Measurements from ENCODE around the gene TTC7B. TPM values are rescaled to one million over a fixed set of nuclear protein-coding genes. Genes with fewer than 3 reads are reported as not detected.

Gene TTC7B
- total RNA-seq, 2 experiments from 2014 or later = 8.8 to 9.5 TPM

DNA sequence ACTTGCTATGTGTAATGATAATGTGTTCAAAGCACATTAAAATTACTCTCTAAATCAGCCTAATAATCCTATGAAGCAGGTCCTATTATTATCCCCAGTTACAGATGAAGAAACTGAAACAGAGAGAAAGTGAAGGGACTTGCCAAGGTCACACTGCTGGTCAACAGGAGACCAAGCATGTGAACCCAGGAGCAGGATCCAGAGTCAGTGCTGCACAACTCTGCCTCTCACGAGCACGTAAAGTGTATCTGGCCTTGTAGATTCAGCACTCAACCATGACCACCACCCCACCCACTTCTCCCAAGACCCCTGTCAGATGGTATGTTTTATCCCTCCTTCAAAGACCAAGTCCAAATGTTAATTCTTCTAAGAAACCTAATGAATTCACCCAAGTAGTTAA is 100.7 kb downstream of the TTC7B start:
- CTCF ChIA-PET = no interaction called here

DNA sequence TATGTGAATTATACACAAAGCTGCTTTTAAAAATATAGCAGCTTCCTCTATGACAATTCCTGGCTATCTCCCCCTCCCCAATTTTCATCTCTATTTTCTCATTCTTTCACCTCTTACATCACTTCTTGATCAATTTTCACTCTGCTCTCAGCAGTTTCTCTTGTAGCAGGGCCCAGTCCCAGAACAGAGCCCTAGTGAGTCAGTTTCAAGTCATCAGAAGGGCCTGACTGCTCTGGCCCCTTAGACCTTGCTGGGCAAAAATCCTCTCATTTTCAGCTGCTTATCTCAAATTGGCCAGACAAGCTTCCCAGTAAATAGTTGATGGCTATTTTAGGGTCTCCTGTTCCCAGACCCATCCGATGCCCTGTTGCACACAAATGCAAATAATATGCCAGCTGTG is 101.4 kb downstream of the TTC7B start:
- Mint-ChIP-seq H3K9me3 (no peaks in the 10 kb centered on the region), H3K4me1 (no peaks in the 10 kb centered on the region), H3K27me3 (peaks cover 4% of the 10 kb centered on the region), H3K36me3 (ENCODE audit: low read depth) (no peaks in the 10 kb centered on the region), H3K27ac (no peak overlapping the region), H3K4me3 (no peak overlapping the region)
- ChIA-PET CTCF (no interaction called here), POLR2A (interaction anchor here (0.8 kb wide), 1 partner anchor 462 kb away, joined by 3 read pairs; no protein-coding TSS in a partner anchor)
- no peak for DNase-seq

More for the DNA sequence above, 100.7 kb downstream of the TTC7B start:
- H3K27ac Mint-ChIP-seq = no peak overlapping the region
- H3K4me1 Mint-ChIP-seq = no peaks in the 10 kb centered on the region
- no peaks in the 10 kb centered on the region for H3K36me3 Mint-ChIP-seq (ENCODE audit: low read depth)
- no peak for DNase-seq
- POLR2A ChIA-PET = interaction anchor here (0.8 kb wide), 1 partner anchor 461 kb away, joined by 3 read pairs; no protein-coding TSS in a partner anchor
- no peak overlapping the region for H3K4me3 Mint-ChIP-seq
- no peaks in the 10 kb centered on the region for H3K9me3 Mint-ChIP-seq
- peaks cover 5% of the 10 kb centered on the region for H3K27me3 Mint-ChIP-seq

DNA sequence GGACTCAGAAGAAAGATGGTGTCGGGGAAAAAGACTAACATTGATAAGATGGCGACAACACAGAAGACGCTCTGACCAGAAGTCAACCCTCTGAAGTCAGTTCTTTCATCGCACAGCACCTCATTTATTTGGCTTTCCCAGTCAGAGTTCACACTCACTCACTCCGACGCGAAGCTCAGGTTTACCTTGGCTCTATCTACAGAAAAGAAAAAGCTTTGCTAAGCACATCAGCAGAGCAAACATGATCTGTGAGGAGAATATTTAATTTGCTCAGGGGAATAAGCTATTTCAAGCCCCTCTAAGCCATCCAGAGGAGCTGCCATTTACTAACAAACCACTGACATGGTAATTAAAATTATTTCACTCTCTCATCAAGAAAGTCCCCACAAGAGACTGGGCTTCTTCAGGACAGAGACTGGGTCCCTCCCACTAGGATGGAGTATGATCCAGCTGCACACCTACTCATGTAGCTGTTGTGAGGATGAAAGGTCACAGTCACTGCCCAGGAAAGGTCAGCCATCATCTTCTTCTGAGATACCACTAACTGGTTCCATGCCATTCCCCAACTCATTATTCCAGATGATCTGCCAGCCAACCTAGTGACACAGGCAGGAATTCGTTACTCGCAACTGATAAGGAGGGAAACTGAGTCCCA is 111.4 kb downstream of the TTC7B start:
- POLR2A ChIA-PET = no interaction called here
- H3K36me3 Mint-ChIP-seq (ENCODE audit: low read depth) = no peaks in the 10 kb centered on the region
- CTCF ChIA-PET = no interaction called here
- H3K27me3 Mint-ChIP-seq = no peaks in the 10 kb centered on the region
- no peak overlapping the region for H3K4me3 Mint-ChIP-seq
- no peaks in the 10 kb centered on the region for H3K9me3 Mint-ChIP-seq
- peaks cover 8% of the 10 kb centered on the region for H3K4me1 Mint-ChIP-seq
- H3K27ac Mint-ChIP-seq = no peak overlapping the region
- DNase-seq = no peak

DNA sequence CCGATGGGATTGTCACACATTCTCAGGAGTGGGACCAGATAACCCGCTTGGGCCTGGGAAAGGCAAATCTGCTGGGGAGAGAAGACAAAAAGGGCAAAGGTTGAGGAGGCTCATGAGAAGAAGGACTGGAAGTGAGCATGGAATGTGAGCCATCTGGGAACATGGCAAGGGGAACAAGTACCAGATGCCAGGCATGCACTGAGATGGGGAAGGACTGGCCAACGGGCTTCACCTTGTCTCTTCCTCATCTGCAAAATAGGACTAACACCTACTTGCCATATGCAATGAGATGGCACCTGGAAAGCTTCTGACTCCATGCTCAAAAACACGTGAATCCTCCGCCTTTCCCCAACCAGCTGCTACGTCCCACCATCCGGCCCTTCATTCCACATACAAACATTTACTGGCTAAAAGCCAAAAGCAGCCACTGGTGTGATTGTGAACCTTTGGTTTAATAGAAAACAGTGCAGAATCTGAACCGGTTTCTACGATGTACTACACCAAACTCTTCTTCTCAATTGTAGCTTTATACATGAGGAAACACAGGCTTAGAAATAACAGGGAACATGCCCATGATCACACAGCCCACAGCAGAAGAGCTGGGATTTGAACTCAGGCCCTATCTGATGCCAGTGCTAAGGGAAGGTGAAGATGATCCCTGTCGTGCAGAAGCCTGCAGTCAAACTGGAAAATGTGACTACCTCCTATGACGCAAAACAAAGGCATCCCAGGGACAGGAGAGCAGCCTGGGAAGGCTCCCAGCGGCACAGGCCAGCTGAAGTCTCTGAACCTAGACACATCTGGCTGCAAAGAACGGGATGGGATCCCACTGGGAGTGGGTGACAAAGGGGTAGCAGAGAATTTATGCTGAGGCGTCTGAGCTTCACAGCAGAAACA is 112.1 kb downstream of the TTC7B start:
- no peak for DNase-seq
- ChIA-PET CTCF (no interaction called here), POLR2A (no interaction called here)
- Mint-ChIP-seq H3K9me3 (no peaks in the 10 kb centered on the region), H3K27ac (no peak overlapping the region), H3K4me3 (no peak overlapping the region), H3K4me1 (peaks cover 8% of the 10 kb centered on the region), H3K27me3 (no peaks in the 10 kb centered on the region), H3K36me3 (ENCODE audit: low read depth) (no peaks in the 10 kb centered on the region)

DNA sequence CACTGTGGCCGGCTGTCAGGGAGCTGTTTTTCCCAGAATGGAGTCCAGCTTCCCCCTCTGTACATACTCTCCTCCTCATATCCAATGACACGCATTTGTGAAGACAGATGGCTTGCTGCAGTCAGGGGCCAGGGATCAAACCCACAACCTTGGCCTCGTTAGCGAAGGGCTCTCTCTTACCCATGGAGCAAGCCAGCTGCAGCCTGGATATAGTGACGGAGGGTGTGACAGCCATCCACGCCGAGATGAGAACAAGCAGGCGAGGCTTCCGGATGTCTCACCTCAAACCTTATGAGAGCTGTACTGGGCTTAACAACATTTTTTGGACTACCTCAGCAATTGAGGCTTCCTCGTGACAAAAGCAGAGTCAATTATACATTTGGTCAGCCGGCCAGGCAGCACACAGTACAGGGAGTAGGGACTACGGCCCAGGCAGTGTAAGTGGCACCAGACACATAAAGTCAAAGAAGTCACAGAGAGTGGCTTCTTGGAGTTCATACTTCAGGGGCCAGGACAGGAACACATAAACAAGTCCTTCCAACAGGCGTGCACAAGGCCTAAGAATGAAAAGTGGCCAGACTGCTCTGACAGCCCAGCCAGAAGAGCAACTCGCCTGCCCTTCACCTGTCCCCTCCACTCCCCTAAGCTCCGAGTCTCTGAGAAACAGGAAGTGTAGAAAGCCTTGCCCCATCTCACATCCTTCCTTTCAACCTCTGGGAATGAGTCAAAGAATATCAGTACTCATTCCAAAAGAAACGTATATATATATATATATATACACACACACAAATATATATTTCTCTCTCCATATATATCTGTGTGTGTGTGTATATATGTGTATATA is 115.1 kb downstream of the TTC7B start:
- H3K4me3 Mint-ChIP-seq = no peak overlapping the region
- no peak for DNase-seq
- POLR2A ChIA-PET = no interaction called here
- CTCF ChIA-PET = interaction anchor here (0.7 kb wide), 1 partner anchor 358 kb away, joined by 3 read pairs; no protein-coding TSS in a partner anchor
- H3K36me3 Mint-ChIP-seq (ENCODE audit: low read depth) = no peaks in the 10 kb centered on the region
- peaks cover 8% of the 10 kb centered on the region for H3K4me1 Mint-ChIP-seq
- no peak overlapping the region for H3K27ac Mint-ChIP-seq
- H3K9me3 Mint-ChIP-seq = no peaks in the 10 kb centered on the region
- H3K27me3 Mint-ChIP-seq = no peaks in the 10 kb centered on the region

DNA sequence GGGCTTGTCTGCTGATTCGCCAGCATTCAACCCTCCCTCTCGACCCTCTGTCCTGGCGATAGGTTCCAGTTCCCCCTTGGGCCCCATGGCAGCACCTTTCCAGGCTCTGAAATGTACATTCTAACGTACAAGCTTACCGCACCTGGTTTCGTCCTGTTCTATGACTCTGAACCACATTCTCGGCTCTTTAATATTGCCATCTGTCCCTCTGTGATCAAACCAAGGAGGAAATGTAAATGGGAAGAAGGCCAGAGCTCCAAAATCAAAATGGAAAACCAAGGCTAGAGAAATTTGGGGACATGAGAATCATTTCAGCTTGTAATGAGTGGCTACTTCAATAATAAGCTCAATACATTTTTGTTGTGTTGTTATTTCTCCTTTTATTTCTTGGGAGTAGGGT is 117.2 kb downstream of the TTC7B start:
- CTCF ChIA-PET = interaction anchor here (0.8 to 3.5 kb wide), 3 partner anchors 10 to 299 kb away, joined by 3 to 25 read pairs (median 5); no protein-coding TSS in a partner anchor
- no peaks in the 10 kb centered on the region for H3K36me3 Mint-ChIP-seq (ENCODE audit: low read depth)
- no peaks in the 10 kb centered on the region for H3K9me3 Mint-ChIP-seq
- no peak overlapping the region for H3K4me3 Mint-ChIP-seq
- no peaks in the 10 kb centered on the region for H3K27me3 Mint-ChIP-seq
- POLR2A ChIA-PET = interaction anchor here (1.4 kb wide), 1 partner anchor 299 kb away, joined by 4 read pairs; no protein-coding TSS in a partner anchor
- H3K27ac Mint-ChIP-seq = no peak overlapping the region
- no peak for DNase-seq
- H3K4me1 Mint-ChIP-seq = peaks cover 8% of the 10 kb centered on the region

DNA sequence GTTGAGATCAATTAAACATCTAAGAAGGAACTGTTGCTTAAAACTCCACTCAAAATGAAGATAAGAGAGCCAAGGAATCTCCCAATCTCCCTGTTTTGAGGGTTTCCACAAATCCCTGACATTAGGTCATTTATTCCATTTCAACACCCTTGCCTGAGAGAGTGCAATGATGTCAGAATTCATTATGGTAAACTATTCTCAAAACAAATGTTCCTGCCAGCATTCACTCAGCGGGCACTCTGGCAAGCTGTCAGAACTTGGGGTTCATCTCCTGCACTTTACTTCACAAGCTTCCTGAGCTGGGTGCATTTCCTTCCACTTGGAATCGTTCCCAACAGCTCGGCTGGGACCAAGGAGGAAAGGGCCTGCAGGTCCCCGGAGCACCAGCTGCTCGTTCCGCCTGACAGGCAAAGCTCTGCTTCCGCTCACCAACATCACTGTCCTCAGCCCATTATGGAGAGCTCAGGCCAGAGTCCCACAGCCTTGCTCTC is 117.8 kb downstream of the TTC7B start:
- DNase-seq = no peak
- Mint-ChIP-seq H3K4me3 (no peak overlapping the region), H3K9me3 (no peaks in the 10 kb centered on the region), H3K36me3 (ENCODE audit: low read depth) (no peaks in the 10 kb centered on the region), H3K27me3 (no peaks in the 10 kb centered on the region), H3K27ac (no peak overlapping the region), H3K4me1 (peaks cover 8% of the 10 kb centered on the region)
- POLR2A ChIA-PET = interaction anchor here (1.4 kb wide), 1 partner anchor 299 kb away, joined by 4 read pairs; no protein-coding TSS in a partner anchor
- CTCF ChIA-PET = interaction anchor here (1.2 to 3.5 kb wide), 4 partner anchors 8 to 397 kb away, joined by 5 to 25 read pairs (median 8); no protein-coding TSS in a partner anchor

DNA sequence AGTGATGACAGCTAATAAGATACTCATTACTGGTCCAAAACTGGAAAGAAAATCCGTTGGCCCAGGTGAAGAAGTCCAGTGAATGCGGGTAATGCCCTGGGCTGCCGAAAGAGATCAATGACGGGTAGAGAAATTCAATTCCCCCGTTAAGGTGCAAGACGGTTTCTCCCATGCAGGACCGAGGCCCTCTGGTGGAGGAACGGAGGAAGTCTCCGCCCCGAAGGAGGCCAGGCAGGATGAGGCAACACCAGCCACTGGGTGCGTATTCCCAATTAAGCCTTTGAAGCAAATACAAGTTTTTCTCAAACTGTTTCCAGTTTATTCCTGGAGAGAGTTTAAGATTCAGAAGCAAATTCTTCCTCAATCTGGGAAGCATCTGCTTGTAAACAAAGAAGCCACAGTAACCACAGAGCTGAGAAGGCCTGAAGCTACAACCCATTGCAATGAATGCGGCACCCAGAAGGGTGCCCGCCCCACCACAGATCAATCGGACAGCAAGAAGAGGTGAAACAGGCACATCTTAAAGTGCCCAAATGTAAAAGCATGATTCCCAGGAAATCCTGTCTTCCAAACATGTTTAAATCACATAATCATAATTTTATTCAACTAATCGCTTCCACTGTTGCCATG is 118.5 kb downstream of the TTC7B start:
- no peak overlapping the region for H3K27ac Mint-ChIP-seq
- POLR2A ChIA-PET = interaction anchor here (1.1 to 1.4 kb wide), 3 partner anchors 25 to 314 kb away, joined by 3 to 4 read pairs (median 4); no protein-coding TSS in a partner anchor

DNA sequence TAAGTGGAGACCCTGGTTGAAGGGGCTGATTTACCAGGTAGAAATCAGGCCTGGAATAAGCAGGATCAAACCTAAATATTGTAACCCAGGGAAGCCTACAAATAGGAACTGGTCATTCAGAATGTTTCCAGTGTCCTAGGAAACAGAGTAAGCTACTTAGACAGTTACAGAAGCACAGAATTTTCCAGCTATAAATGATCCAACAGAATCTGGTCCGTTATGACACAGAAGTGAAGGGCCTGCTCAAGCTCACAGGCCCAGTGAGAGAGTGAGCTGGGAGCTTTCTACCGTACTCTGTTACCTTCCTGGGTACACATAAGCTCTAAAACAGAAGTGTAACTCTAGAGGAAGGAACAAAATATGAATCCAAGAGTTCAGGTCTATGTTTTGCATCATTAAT is 119.1 kb downstream of the TTC7B start:
- DNase-seq = no peak
- peaks cover 8% of the 10 kb centered on the region for H3K4me1 Mint-ChIP-seq
- H3K36me3 Mint-ChIP-seq (ENCODE audit: low read depth) = no peaks in the 10 kb centered on the region
- H3K27me3 Mint-ChIP-seq = no peaks in the 10 kb centered on the region
- POLR2A ChIA-PET = interaction anchor here (0.8 to 1.2 kb wide), 3 partner anchors 24 to 313 kb away, joined by 3 to 4 read pairs (median 3); no protein-coding TSS in a partner anchor
- CTCF ChIA-PET = interaction anchor here (0.7 to 3.5 kb wide), 17 partner anchors 9 to 476 kb away, joined by 3 to 25 read pairs (median 4); no protein-coding TSS in a partner anchor
- no peak overlapping the region for H3K27ac Mint-ChIP-seq
- no peak overlapping the region for H3K4me3 Mint-ChIP-seq
- no peaks in the 10 kb centered on the region for H3K9me3 Mint-ChIP-seq

More for the DNA sequence above, 118.5 kb downstream of the TTC7B start:
- Mint-ChIP-seq H3K9me3 (no peaks in the 10 kb centered on the region), H3K27me3 (no peaks in the 10 kb centered on the region), H3K4me3 (no peak overlapping the region), H3K4me1 (peaks cover 8% of the 10 kb centered on the region), H3K36me3 (ENCODE audit: low read depth) (no peaks in the 10 kb centered on the region)
- CTCF ChIA-PET = interaction anchor here (0.7 to 3.5 kb wide), 17 partner anchors 9 to 475 kb away, joined by 3 to 25 read pairs (median 4); no protein-coding TSS in a partner anchor
- DNase-seq = peak; percentile 77

DNA sequence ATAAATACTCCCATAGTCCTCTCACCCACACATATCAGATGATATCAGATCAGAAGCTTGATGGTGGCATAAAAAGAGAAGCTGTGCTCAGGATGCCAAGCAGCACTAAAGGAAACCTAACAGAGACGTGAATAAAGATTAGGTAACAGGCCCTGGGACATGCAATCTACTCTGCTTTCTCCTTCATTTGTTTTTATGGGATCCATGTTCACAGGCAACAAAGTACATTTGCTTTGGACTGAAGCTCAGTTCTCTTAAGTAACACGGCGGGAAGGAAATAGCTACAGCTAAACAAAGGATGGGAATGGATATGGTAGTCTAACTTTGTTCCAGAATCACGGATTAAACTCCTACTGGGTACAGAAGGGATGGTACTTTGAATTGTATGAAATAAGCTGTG is 119.5 kb downstream of the TTC7B start:
- no peaks in the 10 kb centered on the region for H3K36me3 Mint-ChIP-seq (ENCODE audit: low read depth)
- no peaks in the 10 kb centered on the region for H3K27me3 Mint-ChIP-seq
- POLR2A ChIA-PET = interaction anchor here (0.8 to 1.2 kb wide), 3 partner anchors 24 to 313 kb away, joined by 3 to 4 read pairs (median 3); no protein-coding TSS in a partner anchor
- no peaks in the 10 kb centered on the region for H3K9me3 Mint-ChIP-seq
- CTCF ChIA-PET = interaction anchor here (0.7 to 3.5 kb wide), 17 partner anchors 9 to 476 kb away, joined by 3 to 25 read pairs (median 4); no protein-coding TSS in a partner anchor
- H3K4me3 Mint-ChIP-seq = no peak overlapping the region
- no peak overlapping the region for H3K27ac Mint-ChIP-seq
- DNase-seq = no peak
- peaks cover 7% of the 10 kb centered on the region for H3K4me1 Mint-ChIP-seq

DNA sequence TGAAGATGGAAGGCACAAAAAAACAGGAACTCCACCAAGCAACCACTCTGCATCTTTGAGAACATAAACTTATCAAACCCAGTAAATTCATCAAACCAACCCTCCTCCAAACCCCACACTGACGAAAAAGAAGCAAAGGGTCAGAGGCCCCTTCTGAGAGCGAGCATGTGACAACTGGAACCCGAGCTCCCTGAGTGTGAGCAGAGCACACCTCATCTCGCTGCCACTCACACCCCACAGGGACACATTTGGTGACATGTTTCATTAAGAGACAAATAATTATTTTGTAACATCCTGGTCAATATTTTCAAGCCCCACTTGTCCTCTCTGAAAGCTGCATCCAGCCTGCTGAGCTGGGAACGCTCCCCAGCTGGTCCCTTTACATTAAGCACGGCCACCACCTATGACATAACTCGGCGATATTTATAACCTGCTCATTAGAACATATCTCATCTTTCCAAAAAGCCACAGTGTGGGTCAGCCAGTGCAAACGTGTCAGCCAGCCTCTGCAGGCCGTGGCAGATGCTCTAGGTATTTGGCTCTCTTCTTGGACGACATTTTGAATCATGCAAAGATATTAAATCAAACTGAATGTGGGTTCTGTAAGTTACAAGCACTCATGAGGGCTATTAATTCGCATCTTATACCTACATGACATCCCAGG is 120.1 kb downstream of the TTC7B start:
- CTCF ChIA-PET = interaction anchor here (1.0 to 3.5 kb wide), 7 partner anchors 15 to 395 kb away, joined by 3 to 25 read pairs (median 5); no protein-coding TSS in a partner anchor
- Mint-ChIP-seq H3K9me3 (no peaks in the 10 kb centered on the region), H3K27me3 (no peaks in the 10 kb centered on the region), H3K4me1 (peaks cover 3% of the 10 kb centered on the region), H3K27ac (no peak overlapping the region), H3K36me3 (ENCODE audit: low read depth) (no peaks in the 10 kb centered on the region), H3K4me3 (no peak overlapping the region)
- no peak for DNase-seq
- POLR2A ChIA-PET = interaction anchor here (0.8 to 1.5 kb wide), 2 partner anchors 296 to 313 kb away, joined by 3 to 5 read pairs; no protein-coding TSS in a partner anchor

Data from activated CD4-positive, alpha-beta memory T cell treated with anti-CD3 and anti-CD28 coated beads, Interleukin-2, amount 10 ng/mL, durations not matched to agents 7 days and 5 days (primary cell).